SIG-M5 treated with dmso at 0.1 percent for 504 hours (cell line): Measurements from ENCODE around the gene CD70.
A peak's percentile ranks its signal among the peaks of the same experiment; 100 is the strongest.
"Not testable (repeated sequence)": the region's sequence is repeated elsewhere in the genome, so short reads cannot be mapped to it uniquely, and the experiment has no call there.

Experiments
- DNase-seq: peaks from one replicate; lab custom pipeline; 2025; ENCODE audit not compliant: unreplicated experiment; lab: John Stamatoyannopoulos, UW

The CD70 gene

GRCh38 chr19:6598254-6598892 is 7.4 kb upstream of the CD70 start:
- not testable (repeated sequence) for DNase-seq

GRCh38 chr19:6597471-6598253 is 6.7 kb upstream of the CD70 start:
- DNase-seq = not testable (repeated sequence)

- no peak for DNase-seq
These were observed 5.7 kb upstream of the CD70 start for GRCh38 chr19:6596621-6597020.

- peak; percentile 31 for DNase-seq
These were observed 2.9 kb upstream of the CD70 start for GRCh38 chr19:6593651-6594416.

GRCh38 chr19:6590258-6590826 is 608 bp downstream of the CD70 start:
- no peak for DNase-seq

- DNase-seq = no peak
These were observed 1.2 kb downstream of the CD70 start for GRCh38 chr19:6589711-6590257.

GRCh38 chr19:6588508-6589345 is 2.2 kb downstream of the CD70 start:
- DNase-seq = peak; percentile 70

GRCh38 chr19:6587998-6588507 is 2.9 kb downstream of the CD70 start:
- no peak for DNase-seq

GRCh38 chr19:6587093-6587820 is 3.7 kb downstream of the CD70 start:
- DNase-seq = no peak

GRCh38 chr19:6586726-6587092 is 4.2 kb downstream of the CD70 start:
- no peak for DNase-seq

GRCh38 chr19:6586056-6586455 is 4.9 kb downstream of the CD70 start:
- no peak for DNase-seq

- not testable (repeated sequence) for DNase-seq
These were observed 8.2 kb downstream of the CD70 start for GRCh38 chr19:6582515-6583484.

- DNase-seq = no peak
These were observed 10.6 kb downstream of the CD70 start for GRCh38 chr19:6580313-6580712.

- DNase-seq = no peak
These were observed 11.3 kb downstream of the CD70 start for GRCh38 chr19:6579450-6580178.

- peak; percentile 96 for DNase-seq
These were observed 13.3 kb downstream of the CD70 start for GRCh38 chr19:6577476-6578125.

GRCh38 chr19:6576869-6577475 is 14.0 kb downstream of the CD70 start:
- DNase-seq = no peak

GRCh38 chr19:6573350-6573749 is 17.6 kb downstream of the CD70 start:
- DNase-seq = no peak
